CD4-positive, alpha-beta T cell (primary cell): ENCODE measurements around the gene GABRB1. TPM values are rescaled to one million over a fixed set of nuclear protein-coding genes. Genes with fewer than 3 reads are reported as not detected.

Experiments
- ATAC-seq: fragments of 200-7000 bp; cut with Tn5 transposase; one replicate; pipeline ENCODE4 v1.10.0; 2022; ENCODE audit warnings: mild to moderate bottlenecking; ENCODE audit not compliant: poor library complexity
- CTCF ChIA-PET: fragments of 350-600 bp; sonication (Branson Sonifier 250); formaldehyde crosslinking; loops from one replicate; lab custom pipeline; 2021; ENCODE audit warnings: antibody characterized with exemption, inconsistent platforms; lab: Charles Lee
- POLR2A ChIA-PET: fragments of 350-600 bp; sonication (Branson Sonifier 250); formaldehyde crosslinking; loops from one replicate; lab custom pipeline; 2021; ENCODE audit warnings: antibody characterized with exemption, inconsistent platforms; lab: Charles Lee
- DNase-seq, 14 experiments: peaks; one replicate each; pipeline ENCODE4 v3.0.0-alpha.2; 2013 to 2020; ENCODE audit warnings: mixed read lengths in 2 of 14
- H3K27ac ChIP-seq, 2 donors: one replicate each; pipeline versions ENCODE4 v1.5.1 to v1.7.0; 2013; ENCODE audit warnings: low read length in 2 of 2, low read depth in 1 of 2, mild to moderate bottlenecking in 1 of 2
- H3K27me3 ChIP-seq, 2 experiments: 1 replicate in 1 of 2; 2 replicates in 1 of 2; pipeline versions ENCODE4 v1.6.1 to v1.7.0; 2013; ENCODE audit warnings: low read length in 2 of 2, control low read depth in 1 of 2, mild to moderate bottlenecking in 1 of 2, moderate library complexity in 1 of 2; ENCODE audit not compliant: insufficient read depth in 2 of 2, control insufficient read depth in 1 of 2
- H3K36me3 ChIP-seq: one replicate; pipeline ENCODE4 v1.6.1; 2013; ENCODE audit warnings: low read length, control low read depth; ENCODE audit not compliant: insufficient read depth
- H3K4me1 ChIP-seq: one replicate; pipeline ENCODE4 v1.6.1; 2013; ENCODE audit warnings: low read length, control low read depth; ENCODE audit not compliant: insufficient read depth
- H3K4me3 ChIP-seq: one replicate; pipeline ENCODE4 v1.5.1; 2013; ENCODE audit warnings: mild to moderate bottlenecking, low read length, moderate library complexity
- H3K9me3 ChIP-seq, 2 experiments: 1 replicate in 1 of 2; 2 replicates in 1 of 2; pipeline versions ENCODE4 v1.6.1 to v1.7.0; 2013; ENCODE audit warnings: low read length in 2 of 2, mild to moderate bottlenecking in 2 of 2, control low read depth in 1 of 2, moderate library complexity in 1 of 2; ENCODE audit not compliant: control insufficient read depth in 1 of 2, insufficient read depth in 1 of 2
- H3K27ac Mint-ChIP-seq: one replicate; pipeline ENCODE4 v1.8.0; 2020; ENCODE audit warnings: mixed read lengths
- H3K27me3 Mint-ChIP-seq: one replicate; pipeline ENCODE4 v1.8.0; 2021; ENCODE audit warnings: mixed read lengths
- H3K36me3 Mint-ChIP-seq: one replicate; pipeline ENCODE4 v1.8.0; 2021; ENCODE audit warnings: low read depth, mixed read lengths
- H3K4me1 Mint-ChIP-seq: one replicate; pipeline ENCODE4 v1.8.0; 2021; ENCODE audit warnings: low read depth, mixed read lengths
- H3K4me3 Mint-ChIP-seq: one replicate; pipeline ENCODE4 v1.8.0; 2020; ENCODE audit warnings: mild to moderate bottlenecking, mixed read lengths
- H3K9me3 Mint-ChIP-seq: one replicate; pipeline ENCODE4 v1.8.0; 2020; ENCODE audit warnings: mixed read lengths
- intact Hi-C, 2 experiments: fragments of 100-400 bp; cut with DNase I in 1 of 2; cut with micrococcal nuclease in 1 of 2; formaldehyde crosslinking; loops; one replicate each; pipeline versions ENCODE4 v1.15.1 to v1.9.0; 2023 to 2025; cut with DNase I, micrococcal nuclease
- total RNA-seq, 174 experiments: library from RNA in 2 of 174; stranded (reverse) in 2 of 174; gene quantifications; one replicate each; pipeline ENCODE4 v1.2.3 and lab custom pipeline; 2021 to 2026
- TF ChIP-seq, protein P1 (sequence below): fragments of 200-600 bp; IDR thresholded peaks from one replicate; pipeline ENCODE4 v1.8.0; 2022; ENCODE audit warnings: antibody characterized with exemption, mild to moderate bottlenecking

GABRB1 gene
- total RNA-seq, 2 experiments from 2014 or later, result not detected

DNA sequence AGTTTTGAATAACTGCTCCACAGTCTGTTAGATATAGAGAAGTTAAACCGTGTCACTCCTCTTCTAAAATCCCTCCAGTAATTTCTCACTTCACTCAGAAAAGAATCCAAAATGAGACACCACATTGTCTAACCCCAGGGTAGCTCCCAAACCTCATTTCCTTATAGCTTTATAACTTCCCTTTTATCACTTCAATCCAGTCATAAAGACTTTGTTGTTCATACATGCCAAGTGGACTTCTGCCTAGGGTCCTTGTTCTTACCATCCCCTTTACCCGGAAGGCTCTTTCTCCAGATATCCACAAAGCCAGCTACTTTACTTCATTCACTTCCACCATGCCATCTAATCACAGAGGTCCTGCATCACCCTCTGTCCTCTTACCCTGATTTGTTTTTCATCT, 156.2 kb downstream of the GABRB1 start:
- no peak overlapping the region for H3K27ac Mint-ChIP-seq
- no peak overlapping the region for H3K27ac ChIP-seq
- TF ChIP-seq, protein P1, sequence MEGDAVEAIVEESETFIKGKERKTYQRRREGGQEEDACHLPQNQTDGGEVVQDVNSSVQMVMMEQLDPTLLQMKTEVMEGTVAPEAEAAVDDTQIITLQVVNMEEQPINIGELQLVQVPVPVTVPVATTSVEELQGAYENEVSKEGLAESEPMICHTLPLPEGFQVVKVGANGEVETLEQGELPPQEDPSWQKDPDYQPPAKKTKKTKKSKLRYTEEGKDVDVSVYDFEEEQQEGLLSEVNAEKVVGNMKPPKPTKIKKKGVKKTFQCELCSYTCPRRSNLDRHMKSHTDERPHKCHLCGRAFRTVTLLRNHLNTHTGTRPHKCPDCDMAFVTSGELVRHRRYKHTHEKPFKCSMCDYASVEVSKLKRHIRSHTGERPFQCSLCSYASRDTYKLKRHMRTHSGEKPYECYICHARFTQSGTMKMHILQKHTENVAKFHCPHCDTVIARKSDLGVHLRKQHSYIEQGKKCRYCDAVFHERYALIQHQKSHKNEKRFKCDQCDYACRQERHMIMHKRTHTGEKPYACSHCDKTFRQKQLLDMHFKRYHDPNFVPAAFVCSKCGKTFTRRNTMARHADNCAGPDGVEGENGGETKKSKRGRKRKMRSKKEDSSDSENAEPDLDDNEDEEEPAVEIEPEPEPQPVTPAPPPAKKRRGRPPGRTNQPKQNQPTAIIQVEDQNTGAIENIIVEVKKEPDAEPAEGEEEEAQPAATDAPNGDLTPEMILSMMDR, result no peak
- H3K9me3 ChIP-seq, result no peaks in the 10 kb centered on the region
- H3K9me3 Mint-ChIP-seq, result no peaks in the 10 kb centered on the region
- no peak overlapping the region for H3K4me3 ChIP-seq
- H3K4me1 ChIP-seq, result no peaks in the 10 kb centered on the region
- intact Hi-C loops, result no loop called here
- no peaks in the 10 kb centered on the region for H3K36me3 Mint-ChIP-seq
- H3K27me3 Mint-ChIP-seq, result peaks cover 14% of the 10 kb centered on the region
- no peaks in the 10 kb centered on the region for H3K27me3 ChIP-seq
- ChIA-PET POLR2A (no interaction called here), CTCF (no interaction called here)
- no peaks in the 10 kb centered on the region for H3K4me1 Mint-ChIP-seq
- no peaks in the 10 kb centered on the region for H3K36me3 ChIP-seq
- H3K4me3 Mint-ChIP-seq, result no peak overlapping the region
- DNase-seq (no peak), ATAC-seq (no peak)

DNA sequence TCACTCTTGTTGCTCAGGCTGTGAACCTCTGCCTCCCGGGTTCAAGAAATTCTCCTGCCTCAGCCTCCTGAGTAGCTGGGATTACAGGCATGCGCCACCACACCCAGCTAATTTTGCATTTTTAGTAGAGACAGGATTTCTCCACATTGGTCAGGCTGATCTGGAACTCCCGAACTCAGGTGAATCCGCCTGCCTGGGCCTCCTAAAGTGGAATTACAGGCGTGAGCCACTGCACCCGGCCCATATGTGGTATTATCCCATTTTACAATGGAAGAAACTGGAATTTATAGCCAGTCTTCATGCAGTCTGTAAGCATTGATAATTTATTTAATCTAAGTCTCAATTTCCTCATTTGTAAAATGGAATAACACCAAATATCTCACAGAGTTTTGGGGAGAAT, 161.8 kb downstream of the GABRB1 start:
- Mint-ChIP-seq H3K36me3 (no peaks in the 10 kb centered on the region), H3K9me3 (no peaks in the 10 kb centered on the region), H3K27me3 (no peaks in the 10 kb centered on the region), H3K4me1 (no peaks in the 10 kb centered on the region), H3K27ac (no peak overlapping the region), H3K4me3 (no peak overlapping the region)
- ATAC-seq, result no peak
- Histone ChIP-seq H3K4me1 (no peaks in the 10 kb centered on the region), H3K27me3 (no peaks in the 10 kb centered on the region), H3K36me3 (no peaks in the 10 kb centered on the region), H3K27ac (no peak overlapping the region), H3K4me3 (no peak overlapping the region), H3K9me3 (no peaks in the 10 kb centered on the region)
- ChIA-PET CTCF (no interaction called here), POLR2A (no interaction called here)
- intact Hi-C loops, result no loop called here
- TF ChIP-seq, protein P1, result no peak
- DNase-seq, result no peak

DNA sequence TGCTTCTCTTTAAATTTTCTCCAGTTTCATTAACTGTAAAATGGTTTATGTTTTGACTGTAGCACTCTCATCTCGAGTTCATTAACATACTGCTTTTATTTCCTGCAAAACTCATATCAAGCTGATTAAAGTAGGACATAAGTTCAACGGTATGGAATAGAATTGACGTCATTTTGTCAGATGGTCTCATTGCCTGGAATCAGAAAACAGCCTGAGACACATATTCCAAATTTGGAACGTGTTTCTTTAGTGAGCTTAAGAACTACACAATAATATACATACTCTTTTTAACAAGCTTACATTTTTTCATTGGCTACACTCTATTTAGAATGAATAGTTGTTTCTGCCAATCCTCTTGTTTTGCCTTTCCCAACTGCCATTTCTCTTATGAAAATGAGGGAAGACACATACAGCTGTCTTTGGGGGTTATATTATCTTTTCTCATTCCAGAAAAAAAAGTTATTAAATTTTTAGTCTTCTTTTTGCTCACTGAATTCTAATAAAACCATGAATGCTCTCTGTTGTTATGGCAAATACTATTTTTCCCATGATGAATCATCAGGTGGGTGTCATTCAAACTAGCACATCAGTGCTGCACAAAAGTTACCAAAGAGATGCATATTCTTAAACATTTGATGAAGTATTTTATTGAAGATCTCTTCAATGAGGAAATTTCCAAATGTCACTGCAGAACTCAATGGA, 162.8 kb downstream of the GABRB1 start:
- no peak overlapping the region for H3K4me3 Mint-ChIP-seq
- no peak overlapping the region for H3K27ac Mint-ChIP-seq
- CTCF ChIA-PET, result no interaction called here
- no peak for ATAC-seq
- intact Hi-C loops, result no loop called here
- TF ChIP-seq, protein P1, result no peak
- Histone ChIP-seq H3K27ac (no peak overlapping the region), H3K9me3 (no peaks in the 10 kb centered on the region), H3K4me1 (no peaks in the 10 kb centered on the region), H3K27me3 (no peaks in the 10 kb centered on the region), H3K36me3 (no peaks in the 10 kb centered on the region), H3K4me3 (no peak overlapping the region)
- no peaks in the 10 kb centered on the region for H3K27me3 Mint-ChIP-seq
- H3K9me3 Mint-ChIP-seq, result no peaks in the 10 kb centered on the region
- POLR2A ChIA-PET, result no interaction called here
- H3K36me3 Mint-ChIP-seq, result no peaks in the 10 kb centered on the region
- no peaks in the 10 kb centered on the region for H3K4me1 Mint-ChIP-seq
- no peak for DNase-seq
